A172 (cell line): ENCODE data around the gene ERCC3. TPM values are rescaled to one million over a fixed set of nuclear protein-coding genes. Genes with fewer than 3 reads are reported as not detected.
"Not testable (repeated sequence)": the region's sequence is repeated elsewhere in the genome, so short reads cannot be mapped to it uniquely, and the experiment has no call there.

Experiments
- DNase-seq: peaks from one replicate; pipeline ENCODE4 v3.0.0-alpha.2; 2015; ENCODE audit warnings: low spot score
- total RNA-seq: library from RNA; depleted of rRNA; stranded (reverse); fragments of >200 nt; shearing (Covaris generic); gene quantifications from 2 replicates; pipeline ENCODE4 v1.2.3, GENCODE V29; 2014

The ERCC3 gene
- total RNA-seq, 1 experiment from 2014 or later, result 42.1 TPM

DNA sequence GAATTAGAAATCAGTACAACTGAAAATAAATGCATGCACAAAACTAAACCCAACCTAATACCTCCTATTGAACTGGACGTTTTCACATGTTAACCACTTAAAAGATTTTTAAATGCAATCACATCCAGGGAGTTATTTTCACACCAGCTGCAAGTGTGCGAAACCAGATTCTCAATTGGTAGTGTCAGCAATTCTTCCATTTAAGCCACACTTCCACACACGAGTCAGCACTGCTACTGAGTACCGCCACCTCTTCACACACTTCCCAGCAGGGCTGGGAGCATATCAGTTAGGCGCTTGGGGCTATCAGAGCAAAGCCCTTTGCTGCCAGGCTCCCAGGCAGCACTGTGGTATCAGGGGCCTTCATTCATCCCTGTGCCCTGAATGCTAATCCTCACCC, 14.2 kb downstream of the ERCC3 start:
- no peak for DNase-seq

- no peak for DNase-seq
These were observed 15.0 kb downstream of the ERCC3 start for GRCh38 chr2:127278959-127279358.

GRCh38 chr2:127277028-127277427, 16.9 kb downstream of the ERCC3 start:
- DNase-seq, result no peak

- no peak for DNase-seq
These were observed 18.2 kb downstream of the ERCC3 start for GRCh38 chr2:127275789-127276188.

DNA sequence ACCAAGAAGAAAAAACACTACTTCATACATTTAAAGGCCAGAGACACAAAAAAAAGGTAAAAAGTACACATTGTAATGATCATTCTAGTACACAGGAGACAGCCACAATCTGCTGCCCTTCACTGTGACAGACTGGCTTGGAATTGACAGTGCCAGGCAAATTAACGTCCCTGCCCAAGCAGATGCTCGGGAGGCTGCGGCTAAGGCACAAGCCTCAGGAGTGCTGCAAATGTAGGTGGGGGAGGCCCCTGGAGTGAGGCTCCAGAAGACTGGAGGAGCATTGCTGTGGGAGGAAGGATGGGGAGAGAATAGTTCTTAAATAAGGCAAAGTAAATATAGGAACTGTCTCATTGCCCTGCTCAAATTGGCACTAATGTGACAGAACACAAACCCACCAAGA, 18.6 kb downstream of the ERCC3 start:
- DNase-seq, result no peak

- DNase-seq, result no peak
These were observed 23.3 kb downstream of the ERCC3 start for GRCh38 chr2:127270663-127271062.

GRCh38 chr2:127261804-127262406, 32.0 kb downstream of the ERCC3 start:
- DNase-seq, result no peak

DNA sequence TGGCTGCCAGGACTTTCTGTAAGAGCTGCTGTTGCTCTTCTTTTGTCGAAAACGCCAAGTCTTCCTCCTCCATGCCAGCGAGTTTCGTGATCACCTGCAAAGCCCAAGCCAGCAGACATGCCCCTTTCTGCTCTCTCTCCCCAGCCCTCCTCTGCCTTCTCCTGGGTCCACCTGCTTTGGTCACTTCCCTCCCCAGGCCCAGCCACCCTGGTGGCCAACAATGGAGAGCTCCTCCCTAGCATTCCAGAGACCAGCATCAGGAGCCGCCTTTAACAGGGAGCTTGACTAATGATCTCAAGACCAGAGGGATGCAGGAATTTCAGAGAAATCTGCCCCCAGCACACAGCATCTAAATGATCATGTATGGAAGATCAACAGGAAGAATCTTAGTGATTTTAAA, 34.6 kb downstream of the ERCC3 start:
- no peak for DNase-seq

GRCh38 chr2:127256866-127257265, 37.1 kb downstream of the ERCC3 start:
- no peak for DNase-seq

- no peak for DNase-seq
These were observed 37.6 kb downstream of the ERCC3 start for GRCh38 chr2:127256381-127256780.

- DNase-seq, result no peak
These were observed 38.2 kb downstream of the ERCC3 start for GRCh38 chr2:127255721-127256120.

DNA sequence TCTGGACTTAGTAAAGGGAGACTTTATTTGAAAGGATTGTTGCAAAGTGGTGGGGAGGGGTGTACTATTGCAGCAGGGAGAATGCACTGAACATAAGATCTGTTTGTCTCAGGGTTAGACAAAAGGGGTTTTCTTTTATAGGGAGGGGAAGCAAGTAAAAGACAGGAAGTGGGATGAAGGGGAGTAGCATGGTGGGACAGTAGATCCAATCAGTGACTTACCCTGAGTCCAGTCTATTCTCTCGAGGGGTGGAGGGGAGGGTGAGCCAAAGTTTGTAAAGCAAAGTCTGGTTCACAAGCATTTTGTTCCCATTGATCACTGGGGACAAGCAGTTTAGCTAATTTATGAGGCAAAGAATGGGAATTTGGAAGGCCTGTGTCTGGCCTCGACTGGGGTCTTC, 38.8 kb downstream of the ERCC3 start:
- no peak for DNase-seq

GRCh38 chr2:127254386-127254981, 39.5 kb downstream of the ERCC3 start:
- DNase-seq, result peak; percentile 77

GRCh38 chr2:127241184-127241583, 52.8 kb downstream of the ERCC3 start:
- not testable (repeated sequence) for DNase-seq

GRCh38 chr2:127239395-127239794, 54.5 kb downstream of the ERCC3 start:
- DNase-seq, result no peak

- not testable (repeated sequence) for DNase-seq
These were observed 56.2 kb downstream of the ERCC3 start for GRCh38 chr2:127237768-127238167.

DNA sequence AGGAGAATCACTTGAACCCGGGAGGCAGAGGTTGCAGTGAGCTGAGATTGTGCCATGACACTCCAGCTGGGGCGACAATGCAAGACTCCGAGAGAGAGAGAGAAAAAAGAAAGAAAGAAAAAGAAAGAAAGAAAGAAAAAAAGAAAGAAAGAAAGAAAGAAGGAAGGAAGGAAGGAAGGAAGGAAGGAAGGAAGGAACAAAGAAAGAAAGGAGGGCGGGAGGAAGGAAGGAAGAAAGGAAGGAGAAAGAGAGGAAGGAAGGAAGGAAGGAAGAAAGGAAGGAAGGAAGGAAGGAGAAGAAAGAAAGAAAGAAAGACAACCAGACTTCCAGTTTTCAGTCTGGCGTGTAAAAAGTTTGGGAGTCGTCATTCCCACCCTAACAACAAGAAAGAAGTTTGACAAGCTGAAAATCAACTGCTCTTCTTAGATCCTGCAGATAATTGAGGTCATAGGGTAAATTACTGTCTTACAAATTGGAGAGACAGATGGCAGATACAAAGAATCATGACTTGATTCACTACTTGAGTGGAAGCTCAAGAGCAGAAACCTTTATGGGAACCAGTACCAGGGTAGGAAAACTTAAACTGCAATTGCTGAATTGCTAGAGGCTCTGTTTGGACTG, 58.8 kb downstream of the ERCC3 start:
- DNase-seq, result no peak

- no peak for DNase-seq
These were observed 60.2 kb downstream of the ERCC3 start for GRCh38 chr2:127233710-127234109.

DNA sequence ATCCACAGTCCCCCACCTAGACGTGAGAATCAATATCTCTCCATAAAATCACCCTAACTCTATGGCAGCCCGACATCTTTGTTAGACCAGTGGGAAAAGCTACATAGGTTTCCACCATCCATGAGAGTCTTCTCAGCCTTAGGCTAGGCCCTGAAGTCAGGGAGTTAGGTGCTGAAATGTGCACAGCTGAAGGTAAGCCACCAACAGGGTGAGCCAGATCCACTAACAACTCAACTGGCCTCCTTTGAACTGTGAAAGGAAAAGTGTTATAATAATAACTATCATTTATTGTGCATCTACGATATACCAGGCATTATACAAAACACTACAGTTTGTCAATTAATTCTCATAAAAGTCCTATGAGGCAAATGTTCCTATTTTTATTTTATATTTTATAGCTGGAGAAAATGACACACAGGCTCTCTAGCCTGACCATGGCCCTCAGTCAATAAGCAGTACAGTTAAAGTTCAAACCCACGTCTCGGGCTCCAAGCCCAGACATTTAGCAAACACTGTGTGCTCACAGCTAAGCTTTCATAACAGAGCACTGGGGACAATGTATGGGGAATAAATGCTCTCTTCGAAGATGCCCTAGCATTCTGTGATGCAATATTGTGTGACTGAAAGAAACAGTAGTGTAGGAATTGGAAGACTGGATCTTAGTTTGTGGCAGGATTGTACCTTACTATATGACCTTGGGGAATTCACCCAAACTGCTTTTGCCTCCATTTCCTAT, 62.6 kb downstream of the ERCC3 start:
- DNase-seq, result no peak

GRCh38 chr2:127229555-127229954, 64.4 kb downstream of the ERCC3 start:
- no peak for DNase-seq

DNA sequence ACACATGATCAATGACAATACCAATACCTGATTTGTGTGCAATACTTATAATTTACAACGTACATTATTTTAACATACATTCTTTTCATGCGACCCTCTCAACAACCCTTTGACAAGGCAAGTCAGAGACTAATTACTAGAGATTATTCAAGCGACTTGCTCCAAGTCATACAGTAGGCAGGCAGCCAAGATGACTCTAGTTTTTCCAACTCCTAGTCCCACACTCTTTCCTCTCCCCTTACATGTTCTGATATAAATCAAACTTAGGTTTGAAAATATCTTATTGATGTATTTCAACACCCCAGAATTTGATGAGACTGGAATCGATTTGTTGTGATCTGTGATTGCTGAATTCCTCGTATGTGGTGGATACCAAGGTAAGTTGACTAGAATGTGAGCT, 65.8 kb downstream of the ERCC3 start:
- DNase-seq, result no peak

DNA sequence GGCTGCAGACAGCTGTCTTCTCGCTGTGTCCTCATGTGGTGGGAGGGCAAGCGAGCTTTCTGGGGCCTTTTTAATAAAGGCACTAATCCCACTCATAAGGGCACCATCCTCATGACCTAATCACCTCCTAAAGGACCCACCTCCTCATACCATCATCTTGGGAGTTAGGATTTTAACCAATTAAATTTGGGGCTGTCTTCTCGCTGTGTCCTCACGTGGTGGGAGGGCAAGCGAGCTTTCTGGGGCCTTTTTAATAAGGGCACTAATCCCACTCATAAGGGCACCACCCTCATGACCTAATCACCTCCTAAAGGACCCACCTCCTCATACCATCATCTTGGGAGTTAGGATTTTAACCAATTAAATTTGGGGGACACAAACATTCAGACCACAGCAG, 66.7 kb downstream of the ERCC3 start:
- not testable (repeated sequence) for DNase-seq
